Measurements from ENCODE around the gene KLF9.

GRCh38 chr9:70409280-70409679, 5.2 kb downstream of the KLF9 start:
- no peak for TF ChIP-seq CTCF (IDR thresholded peaks at IDR 0.05)
- no peak for TF ChIP-seq POLR2A (IDR thresholded peaks at IDR 0.05)

All from esophagus squamous epithelium (tissue), 4 donors.